ENCODE data around the gene KHDC1.

DNA sequence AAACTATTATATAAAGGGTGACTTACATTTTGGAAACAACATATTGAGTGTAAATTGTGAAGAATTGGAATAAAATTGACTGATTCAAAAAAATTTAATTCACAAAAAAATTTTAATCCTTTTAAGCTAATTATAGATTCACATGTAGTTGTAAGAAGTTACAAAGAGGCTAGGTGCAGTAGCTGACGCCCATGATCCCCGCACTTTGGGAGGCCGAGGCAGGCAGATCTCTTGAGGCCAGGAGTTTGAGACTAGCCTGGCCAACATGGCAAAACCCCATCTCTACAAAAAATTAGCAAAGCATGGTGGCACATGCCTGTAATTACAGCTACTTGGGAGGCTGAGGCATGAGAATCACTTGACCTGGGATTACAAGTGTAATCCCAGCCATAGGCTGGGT is 30.3 kb upstream of the KHDC1 start:
- TF ChIP-seq, protein P1, sequence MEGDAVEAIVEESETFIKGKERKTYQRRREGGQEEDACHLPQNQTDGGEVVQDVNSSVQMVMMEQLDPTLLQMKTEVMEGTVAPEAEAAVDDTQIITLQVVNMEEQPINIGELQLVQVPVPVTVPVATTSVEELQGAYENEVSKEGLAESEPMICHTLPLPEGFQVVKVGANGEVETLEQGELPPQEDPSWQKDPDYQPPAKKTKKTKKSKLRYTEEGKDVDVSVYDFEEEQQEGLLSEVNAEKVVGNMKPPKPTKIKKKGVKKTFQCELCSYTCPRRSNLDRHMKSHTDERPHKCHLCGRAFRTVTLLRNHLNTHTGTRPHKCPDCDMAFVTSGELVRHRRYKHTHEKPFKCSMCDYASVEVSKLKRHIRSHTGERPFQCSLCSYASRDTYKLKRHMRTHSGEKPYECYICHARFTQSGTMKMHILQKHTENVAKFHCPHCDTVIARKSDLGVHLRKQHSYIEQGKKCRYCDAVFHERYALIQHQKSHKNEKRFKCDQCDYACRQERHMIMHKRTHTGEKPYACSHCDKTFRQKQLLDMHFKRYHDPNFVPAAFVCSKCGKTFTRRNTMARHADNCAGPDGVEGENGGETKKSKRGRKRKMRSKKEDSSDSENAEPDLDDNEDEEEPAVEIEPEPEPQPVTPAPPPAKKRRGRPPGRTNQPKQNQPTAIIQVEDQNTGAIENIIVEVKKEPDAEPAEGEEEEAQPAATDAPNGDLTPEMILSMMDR (IDR thresholded peaks at IDR 0.05), result no peak
- TF ChIP-seq POLR2A (IDR thresholded peaks at IDR 0.05) (no peak), POLR2AphosphoS5 (IDR thresholded peaks at IDR 0.05) (no peak)

Data from breast epithelium (tissue), 3 donors.